ENCODE data around the gene SGCA.
A peak's percentile ranks its signal among the peaks of the same experiment; 100 is the strongest.

SGCA gene

GRCh38 chr17:50210240-50211225, 44.7 kb downstream of the SGCA start (continued):
- TF ChIP-seq, protein P1, sequence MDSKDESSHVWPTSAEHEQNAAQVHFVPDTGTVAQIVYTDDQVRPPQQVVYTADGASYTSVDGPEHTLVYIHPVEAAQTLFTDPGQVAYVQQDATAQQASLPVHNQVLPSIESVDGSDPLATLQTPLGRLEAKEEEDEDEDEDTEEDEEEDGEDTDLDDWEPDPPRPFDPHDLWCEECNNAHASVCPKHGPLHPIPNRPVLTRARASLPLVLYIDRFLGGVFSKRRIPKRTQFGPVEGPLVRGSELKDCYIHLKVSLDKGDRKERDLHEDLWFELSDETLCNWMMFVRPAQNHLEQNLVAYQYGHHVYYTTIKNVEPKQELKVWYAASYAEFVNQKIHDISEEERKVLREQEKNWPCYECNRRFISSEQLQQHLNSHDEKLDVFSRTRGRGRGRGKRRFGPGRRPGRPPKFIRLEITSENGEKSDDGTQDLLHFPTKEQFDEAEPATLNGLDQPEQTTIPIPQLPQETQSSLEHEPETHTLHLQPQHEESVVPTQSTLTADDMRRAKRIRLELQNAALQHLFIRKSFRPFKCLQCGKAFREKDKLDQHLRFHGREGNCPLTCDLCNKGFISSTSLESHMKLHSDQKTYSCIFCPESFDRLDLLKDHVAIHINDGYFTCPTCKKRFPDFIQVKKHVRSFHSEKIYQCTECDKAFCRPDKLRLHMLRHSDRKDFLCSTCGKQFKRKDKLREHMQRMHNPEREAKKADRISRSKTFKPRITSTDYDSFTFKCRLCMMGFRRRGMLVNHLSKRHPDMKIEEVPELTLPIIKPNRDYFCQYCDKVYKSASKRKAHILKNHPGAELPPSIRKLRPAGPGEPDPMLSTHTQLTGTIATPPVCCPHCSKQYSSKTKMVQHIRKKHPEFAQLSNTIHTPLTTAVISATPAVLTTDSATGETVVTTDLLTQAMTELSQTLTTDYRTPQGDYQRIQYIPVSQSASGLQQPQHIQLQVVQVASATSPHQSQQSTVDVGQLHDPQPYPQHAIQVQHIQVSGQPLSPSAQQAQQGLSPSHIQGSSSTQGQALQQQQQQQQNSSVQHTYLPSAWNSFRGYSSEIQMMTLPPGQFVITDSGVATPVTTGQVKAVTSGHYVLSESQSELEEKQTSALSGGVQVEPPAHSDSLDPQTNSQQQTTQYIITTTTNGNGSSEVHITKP (tag by site-specific recombination; IDR thresholded peaks at IDR 0.05), result no peak
- TF ChIP-seq SP7 (tag by site-specific recombination; IDR thresholded peaks at IDR 0.05) (peak; percentile 44; the same call in 1 of the 2 replicates), ZBTB26 (tag by site-specific recombination; optimal IDR thresholded peaks at IDR 0.05) (no peak), ZSCAN30 (tag by site-specific recombination; IDR thresholded peaks at IDR 0.05) (no peak), ZNF548 (tag by site-specific recombination; IDR thresholded peaks at IDR 0.05) (no peak), ZBTB49 (tag by site-specific recombination; IDR thresholded peaks at IDR 0.05; ENCODE audit: low read depth) (no peak), ZNF184 (tag by site-specific recombination; IDR thresholded peaks at IDR 0.05) (no peak), SP3 (tag by site-specific recombination; IDR thresholded peaks at IDR 0.05) (no peak), ZNF510 (tag by site-specific recombination; IDR thresholded peaks at IDR 0.05; ENCODE audit: insufficient replicate concordance) (no peak), ZBTB7A (tag by site-specific recombination; IDR thresholded peaks at IDR 0.05; ENCODE audit: low read depth) (no peak), ZNF114 (tag by site-specific recombination; IDR thresholded peaks at IDR 0.05) (no peak), ZNF629 (tag by site-specific recombination; IDR thresholded peaks at IDR 0.05) (0 out of 2 replicates have a peak, but pooled peaks have one; percentile 35), ZNF341 (tag by site-specific recombination; IDR thresholded peaks at IDR 0.05; ENCODE audit: low read depth) (peak; percentile 57), ZBTB48 (tag by site-specific recombination; IDR thresholded peaks at IDR 0.05) (no peak), ZNF138 (tag by site-specific recombination; IDR thresholded peaks at IDR 0.05; ENCODE audit: borderline replicate concordance) (no peak), FEZF1 (tag by site-specific recombination; IDR thresholded peaks at IDR 0.05) (no peak), ZNF146 (tag by site-specific recombination; IDR thresholded peaks at IDR 0.05) (0 out of 2 replicates have a peak, but pooled peaks have one; percentile 2), GLIS1 (tag by site-specific recombination; IDR thresholded peaks at IDR 0.05) (peak; percentile 99), HIC1 (tag by site-specific recombination; IDR thresholded peaks at IDR 0.05) (no peak), ZNF837 (tag by site-specific recombination; IDR thresholded peaks at IDR 0.05) (no peak)
- TF ChIP-seq, protein P2, sequence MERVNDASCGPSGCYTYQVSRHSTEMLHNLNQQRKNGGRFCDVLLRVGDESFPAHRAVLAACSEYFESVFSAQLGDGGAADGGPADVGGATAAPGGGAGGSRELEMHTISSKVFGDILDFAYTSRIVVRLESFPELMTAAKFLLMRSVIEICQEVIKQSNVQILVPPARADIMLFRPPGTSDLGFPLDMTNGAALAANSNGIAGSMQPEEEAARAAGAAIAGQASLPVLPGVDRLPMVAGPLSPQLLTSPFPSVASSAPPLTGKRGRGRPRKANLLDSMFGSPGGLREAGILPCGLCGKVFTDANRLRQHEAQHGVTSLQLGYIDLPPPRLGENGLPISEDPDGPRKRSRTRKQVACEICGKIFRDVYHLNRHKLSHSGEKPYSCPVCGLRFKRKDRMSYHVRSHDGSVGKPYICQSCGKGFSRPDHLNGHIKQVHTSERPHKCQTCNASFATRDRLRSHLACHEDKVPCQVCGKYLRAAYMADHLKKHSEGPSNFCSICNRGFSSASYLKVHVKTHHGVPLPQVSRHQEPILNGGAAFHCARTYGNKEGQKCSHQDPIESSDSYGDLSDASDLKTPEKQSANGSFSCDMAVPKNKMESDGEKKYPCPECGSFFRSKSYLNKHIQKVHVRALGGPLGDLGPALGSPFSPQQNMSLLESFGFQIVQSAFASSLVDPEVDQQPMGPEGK (tag by site-specific recombination; IDR thresholded peaks at IDR 0.05), result peak; percentile 68
- TF ChIP-seq, protein P3, sequence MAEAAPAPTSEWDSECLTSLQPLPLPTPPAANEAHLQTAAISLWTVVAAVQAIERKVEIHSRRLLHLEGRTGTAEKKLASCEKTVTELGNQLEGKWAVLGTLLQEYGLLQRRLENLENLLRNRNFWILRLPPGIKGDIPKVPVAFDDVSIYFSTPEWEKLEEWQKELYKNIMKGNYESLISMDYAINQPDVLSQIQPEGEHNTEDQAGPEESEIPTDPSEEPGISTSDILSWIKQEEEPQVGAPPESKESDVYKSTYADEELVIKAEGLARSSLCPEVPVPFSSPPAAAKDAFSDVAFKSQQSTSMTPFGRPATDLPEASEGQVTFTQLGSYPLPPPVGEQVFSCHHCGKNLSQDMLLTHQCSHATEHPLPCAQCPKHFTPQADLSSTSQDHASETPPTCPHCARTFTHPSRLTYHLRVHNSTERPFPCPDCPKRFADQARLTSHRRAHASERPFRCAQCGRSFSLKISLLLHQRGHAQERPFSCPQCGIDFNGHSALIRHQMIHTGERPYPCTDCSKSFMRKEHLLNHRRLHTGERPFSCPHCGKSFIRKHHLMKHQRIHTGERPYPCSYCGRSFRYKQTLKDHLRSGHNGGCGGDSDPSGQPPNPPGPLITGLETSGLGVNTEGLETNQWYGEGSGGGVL (tag by site-specific recombination; IDR thresholded peaks at IDR 0.05), result peak; percentile 71
- TF ChIP-seq, protein P4, sequence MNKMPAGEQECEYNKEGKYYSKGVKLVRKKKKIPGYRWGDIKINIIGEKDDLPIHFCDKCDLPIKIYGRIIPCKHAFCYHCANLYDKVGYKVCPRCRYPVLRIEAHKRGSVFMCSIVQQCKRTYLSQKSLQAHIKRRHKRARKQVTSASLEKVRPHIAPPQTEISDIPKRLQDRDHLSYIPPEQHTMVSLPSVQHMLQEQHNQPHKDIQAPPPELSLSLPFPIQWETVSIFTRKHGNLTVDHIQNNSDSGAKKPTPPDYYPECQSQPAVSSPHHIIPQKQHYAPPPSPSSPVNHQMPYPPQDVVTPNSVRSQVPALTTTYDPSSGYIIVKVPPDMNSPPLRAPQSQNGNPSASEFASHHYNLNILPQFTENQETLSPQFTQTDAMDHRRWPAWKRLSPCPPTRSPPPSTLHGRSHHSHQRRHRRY (tag by site-specific recombination; IDR thresholded peaks at IDR 0.05), result no peak
